ENCODE results near the gene IGSF3. TPM values are rescaled to one million over a fixed set of nuclear protein-coding genes. Genes with fewer than 3 reads are reported as not detected.
"Not testable (repeated sequence)": the region's sequence is repeated elsewhere in the genome, so short reads cannot be mapped to it uniquely, and the experiment has no call there.

The IGSF3 gene
- total RNA-seq, 2 donors from 2014 or later = 1.4 to 1.6 TPM

DNA sequence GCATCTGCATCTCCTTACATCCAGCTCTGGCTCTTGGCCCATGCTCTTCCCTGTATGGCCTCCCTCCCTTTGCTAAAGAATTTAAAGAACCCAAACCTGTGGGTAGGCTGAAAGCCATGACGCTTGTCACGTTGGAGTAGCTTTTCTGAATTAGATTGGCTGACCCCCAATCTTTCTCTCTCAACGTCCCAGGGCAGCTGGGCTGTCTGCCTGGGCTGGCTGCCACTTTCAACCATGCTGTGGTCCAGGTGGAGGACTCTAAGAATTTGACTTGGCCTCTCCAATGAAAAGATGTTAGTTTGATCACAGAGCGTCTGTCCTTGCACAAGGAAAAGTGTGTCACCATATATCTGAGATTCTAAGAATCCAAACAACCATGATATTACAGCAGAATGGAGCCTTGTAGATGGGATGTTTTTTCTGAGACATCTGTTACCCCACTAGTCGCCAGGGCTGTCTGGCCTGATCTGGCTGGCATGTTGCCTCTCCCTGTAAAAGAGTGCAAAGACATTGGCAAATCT is 6.5 kb upstream of the IGSF3 start:
- DNase-seq (ENCODE audit: low spot score in 2 of 2) = no peak
- H3K27ac Mint-ChIP-seq = no peak overlapping the region
- ATAC-seq = no peak
- H3K9me3 Mint-ChIP-seq = no peaks in the 10 kb centered on the region
- no peaks in the 10 kb centered on the region for H3K36me3 Mint-ChIP-seq

DNA sequence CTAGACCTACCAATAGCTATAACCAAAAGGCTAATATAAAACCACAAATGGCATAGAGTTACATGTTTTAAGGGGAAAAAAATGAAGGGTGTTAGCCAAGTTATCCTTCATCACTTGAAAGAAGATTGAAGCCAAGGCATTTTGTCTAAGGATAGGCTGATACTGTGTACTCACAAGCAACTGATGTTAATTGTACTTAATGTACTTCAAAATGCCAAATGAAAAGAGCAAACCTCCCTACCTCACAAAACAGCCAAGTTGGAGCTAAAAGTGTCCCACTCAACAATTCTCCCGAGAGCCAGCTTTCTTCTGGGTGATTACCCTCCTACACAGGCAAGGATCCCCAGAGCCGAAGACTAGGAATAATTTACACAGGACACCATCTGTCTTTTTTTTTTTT is 4.4 kb upstream of the IGSF3 start:
- Mint-ChIP-seq H3K36me3 (no peaks in the 10 kb centered on the region), H3K27ac (no peak overlapping the region), H3K9me3 (no peaks in the 10 kb centered on the region)
- ATAC-seq (no peak), DNase-seq (ENCODE audit: low spot score in 2 of 2) (no peak)

DNA sequence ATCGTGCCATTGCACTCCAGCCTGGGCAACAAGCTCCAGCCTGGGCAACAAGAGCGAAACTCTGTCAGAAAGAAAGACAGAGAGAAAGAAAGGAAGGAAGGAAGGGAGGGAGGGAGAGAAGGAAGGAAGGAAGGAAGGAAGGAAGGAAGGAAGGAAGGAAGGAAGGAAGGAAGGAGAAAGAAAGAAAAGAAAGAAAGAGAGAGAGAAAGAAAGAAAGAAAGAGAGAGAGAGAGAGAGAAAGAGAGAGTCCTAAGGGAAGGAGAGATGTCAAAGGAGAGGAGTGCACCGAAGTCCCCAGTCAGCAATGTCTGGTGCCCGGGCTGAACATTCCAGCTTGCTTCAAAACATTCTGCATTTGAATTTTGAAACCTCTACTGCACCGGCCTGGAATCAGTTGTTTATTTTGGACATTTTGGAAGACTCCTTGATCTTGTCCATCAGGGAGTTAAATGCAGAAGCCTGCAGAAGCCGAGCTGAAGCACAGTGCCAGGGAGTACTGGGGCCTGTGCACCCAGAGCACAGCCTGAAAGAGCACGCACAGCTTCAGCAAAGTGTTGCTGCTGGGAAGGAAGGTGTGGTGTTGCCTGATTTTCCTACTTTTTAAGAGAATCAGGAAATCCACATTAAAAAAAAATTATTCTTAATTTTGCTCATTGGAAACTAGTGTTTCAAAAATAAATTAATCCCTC is 3.7 kb upstream of the IGSF3 start:
- Mint-ChIP-seq H3K27ac (no peak overlapping the region), H3K9me3 (no peaks in the 10 kb centered on the region), H3K36me3 (peaks cover 4 to 6% of the 10 kb centered on the region in 2 donors)
- DNase-seq (ENCODE audit: low spot score in 2 of 2) = no peak
- no peak for ATAC-seq

DNA sequence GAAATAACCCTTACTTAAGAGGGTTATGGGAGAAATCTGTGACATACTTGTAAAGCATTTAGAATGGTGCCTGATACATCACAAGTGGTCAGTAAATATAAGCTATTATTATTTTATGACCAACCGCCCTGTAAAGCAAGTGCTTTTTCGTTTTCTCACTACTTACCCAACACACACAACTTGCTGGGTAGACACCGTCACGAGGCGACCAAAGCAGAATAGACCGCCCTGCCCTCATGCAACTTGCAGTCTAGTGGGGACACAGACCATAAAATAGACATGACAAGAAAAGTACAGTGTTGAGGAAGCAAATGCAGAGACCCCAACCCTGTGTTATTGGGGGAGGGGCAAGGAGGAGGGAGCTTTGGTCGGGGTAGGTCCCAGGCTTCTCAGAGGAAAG is 744 bp upstream of the IGSF3 start:
- peaks cover 4 to 14% of the 10 kb centered on the region in 2 donors for H3K36me3 Mint-ChIP-seq
- no peak overlapping the region for H3K27ac Mint-ChIP-seq
- no peak for DNase-seq (ENCODE audit: low spot score in 2 of 2)

DNA sequence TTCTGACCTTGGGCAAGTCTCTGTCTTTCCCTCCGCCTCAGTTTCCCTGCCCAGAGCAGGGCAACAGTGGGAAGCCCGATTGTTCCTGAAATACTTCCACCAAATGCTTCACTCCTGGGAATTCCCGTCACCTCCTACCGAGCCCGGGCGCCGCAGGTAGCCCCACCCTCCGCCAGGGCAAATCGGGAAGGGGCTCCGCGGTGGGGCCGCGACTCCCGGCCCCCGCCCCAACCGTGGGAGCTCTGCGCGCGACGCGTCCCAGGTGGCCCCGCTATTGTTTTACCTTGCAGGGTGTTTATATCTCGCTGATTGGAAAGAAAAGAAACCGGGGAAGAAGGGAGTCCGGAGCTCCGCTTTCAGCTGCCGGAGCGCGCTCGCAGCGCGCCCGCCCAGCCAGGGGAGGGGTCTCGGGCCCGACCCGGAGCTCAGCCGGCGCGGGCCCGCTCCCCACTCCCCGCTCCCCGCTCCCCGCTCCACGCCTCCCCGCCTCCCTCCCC is 407 bp downstream of the IGSF3 start:
- Mint-ChIP-seq H3K27ac (no peak overlapping the region), H3K36me3 (peaks cover 4 to 14% of the 10 kb centered on the region in 2 donors), H3K9me3 (no peaks in the 10 kb centered on the region)
- ATAC-seq = no peak
- DNase-seq (ENCODE audit: low spot score in 2 of 2) = no peak

More for the DNA sequence above, 744 bp upstream of the IGSF3 start:
- ATAC-seq = no peak
- H3K9me3 Mint-ChIP-seq = no peaks in the 10 kb centered on the region

DNA sequence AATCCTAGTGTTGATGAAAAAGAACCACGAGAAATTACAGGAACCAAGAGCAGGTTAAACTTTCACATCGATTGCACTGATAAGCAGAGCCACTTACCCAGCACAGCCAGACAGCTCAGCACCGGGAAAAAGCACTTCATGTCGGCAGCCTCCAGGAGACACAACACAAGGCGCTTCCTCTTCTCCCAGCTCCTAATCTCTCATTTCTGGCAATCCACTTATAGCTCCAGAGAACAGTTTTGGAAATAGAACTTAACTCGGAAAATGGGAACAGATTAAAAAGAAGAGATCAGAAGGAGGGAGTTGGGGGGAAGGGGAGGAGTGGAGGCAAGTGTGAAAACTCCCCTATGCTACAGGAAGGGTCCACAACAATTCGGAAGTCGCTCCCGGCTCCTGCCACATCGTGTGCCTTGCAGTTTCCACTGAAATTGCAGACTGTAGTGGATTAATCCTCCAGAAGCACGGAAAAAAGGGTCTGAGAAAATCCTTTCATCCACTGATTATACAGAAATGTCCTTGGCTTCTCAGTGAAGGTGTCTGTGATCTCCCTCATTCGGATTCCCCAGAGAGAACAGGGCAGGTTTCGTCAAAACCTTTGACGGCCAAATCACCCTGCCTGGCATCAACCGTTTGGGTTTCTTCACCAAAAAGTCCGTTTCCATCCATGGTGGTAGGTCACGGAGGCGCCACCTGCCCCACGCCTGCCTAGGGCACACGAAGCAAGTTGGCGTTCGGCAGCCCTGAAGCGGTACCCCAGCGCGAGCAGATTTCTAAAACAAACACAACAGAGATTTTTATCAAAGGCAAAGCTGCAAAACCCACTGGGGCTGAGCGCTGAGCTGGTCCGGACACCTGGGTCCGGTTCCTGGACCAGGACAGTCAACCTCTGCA is 1.1 kb downstream of the IGSF3 start:
- ATAC-seq = no peak
- DNase-seq (ENCODE audit: low spot score in 2 of 2) = no peak
- Mint-ChIP-seq H3K36me3 (peaks cover 4 to 14% of the 10 kb centered on the region in 2 donors), H3K9me3 (no peaks in the 10 kb centered on the region), H3K27ac (no peak overlapping the region)

DNA sequence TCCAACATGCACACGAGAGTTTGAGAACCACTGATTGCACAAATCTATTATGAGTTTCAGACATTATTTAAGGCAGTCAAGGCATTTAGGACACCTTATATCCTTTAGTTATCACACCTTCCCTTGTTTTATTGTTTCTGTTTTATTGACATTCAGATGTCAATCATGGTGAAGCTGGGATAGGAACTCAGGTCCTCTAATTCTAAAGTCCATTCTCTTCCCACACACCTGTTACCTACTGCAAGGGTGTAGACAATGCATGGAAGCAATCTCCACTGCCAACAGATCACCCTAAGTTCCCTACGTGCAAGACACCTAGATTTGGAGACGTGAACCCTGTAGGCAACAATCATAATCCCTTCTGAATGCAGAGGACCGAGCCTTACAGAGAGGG is 2.6 kb downstream of the IGSF3 start:
- DNase-seq (ENCODE audit: low spot score in 2 of 2) (no peak), ATAC-seq (no peak)
- peaks cover 4 to 14% of the 10 kb centered on the region in 2 donors for H3K36me3 Mint-ChIP-seq
- no peaks in the 10 kb centered on the region for H3K9me3 Mint-ChIP-seq
- no peak overlapping the region for H3K27ac Mint-ChIP-seq

DNA sequence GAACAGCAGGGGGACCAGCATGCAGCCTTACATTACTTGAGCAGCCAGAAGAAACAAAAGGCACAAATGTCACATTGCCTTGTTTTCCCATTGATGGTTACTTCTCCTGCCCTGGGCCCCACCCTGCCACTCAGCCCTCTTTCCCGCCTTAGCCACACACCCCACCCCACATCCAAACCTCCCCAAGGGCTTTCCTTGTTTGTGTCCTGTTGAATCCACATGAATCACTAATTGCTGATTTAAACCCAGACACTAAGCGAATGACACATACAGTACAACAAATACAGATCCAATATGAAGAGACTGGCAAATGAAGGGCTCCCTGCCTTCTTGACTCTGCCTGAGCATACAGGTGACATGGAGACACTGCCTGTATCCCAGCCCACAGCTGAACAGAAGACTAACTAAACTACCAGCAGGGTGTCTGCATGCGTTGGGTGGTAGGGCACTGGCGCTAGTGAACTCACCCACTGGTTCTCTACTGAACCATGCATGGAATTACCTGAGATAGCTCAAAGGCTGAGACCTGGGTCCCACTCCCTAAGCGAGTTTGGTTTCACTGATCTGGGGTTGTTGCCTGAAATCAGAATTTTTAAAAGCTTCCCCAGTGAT is 3.1 kb downstream of the IGSF3 start:
- Mint-ChIP-seq H3K36me3 (peaks cover 4 to 14% of the 10 kb centered on the region in 2 donors), H3K9me3 (no peaks in the 10 kb centered on the region), H3K27ac (no peak overlapping the region)
- ATAC-seq (no peak), DNase-seq (ENCODE audit: low spot score in 2 of 2) (no peak)

DNA sequence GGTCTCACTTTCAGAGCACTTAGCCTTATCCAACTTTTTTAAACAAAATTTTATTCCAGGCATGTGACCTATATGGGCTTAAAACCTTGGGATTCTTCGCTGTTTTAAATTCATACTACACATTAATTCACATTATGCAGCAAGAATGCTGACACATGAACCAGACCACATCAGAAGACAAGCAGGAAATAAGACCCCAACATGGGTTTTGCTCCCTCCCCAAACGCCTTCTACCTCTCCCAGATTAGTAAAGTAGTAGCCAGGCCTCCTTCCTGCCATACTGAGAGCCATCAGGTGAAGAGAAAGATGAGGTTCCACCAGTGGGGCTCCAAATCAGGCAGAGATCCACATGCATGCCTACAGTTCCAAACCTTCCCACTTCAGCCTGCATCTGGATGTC is 3.7 kb downstream of the IGSF3 start:
- Mint-ChIP-seq H3K36me3 (peaks cover 4 to 14% of the 10 kb centered on the region in 2 donors), H3K9me3 (no peaks in the 10 kb centered on the region), H3K27ac (no peak overlapping the region)
- no peak for DNase-seq (ENCODE audit: low spot score in 2 of 2)
- ATAC-seq = no peak

DNA sequence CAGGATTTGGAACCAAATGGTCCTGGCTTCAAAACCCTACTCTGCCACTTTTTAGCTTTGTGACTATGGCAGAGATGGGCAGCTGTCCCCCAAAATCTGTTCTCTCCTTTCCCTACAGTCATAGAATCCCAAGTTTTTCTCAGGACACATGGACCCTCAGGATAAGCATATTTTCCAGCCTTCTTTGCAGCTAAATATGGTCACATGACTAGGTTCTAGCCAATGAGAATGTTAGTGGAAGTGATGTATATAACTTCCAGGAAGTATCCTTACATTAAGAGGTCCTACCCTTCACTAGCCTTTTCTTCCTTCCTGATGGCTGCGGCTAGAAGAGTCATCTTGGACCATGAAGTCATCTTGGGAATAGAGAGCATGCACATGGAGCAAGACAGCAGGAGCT is 5.9 kb downstream of the IGSF3 start:
- no peak for ATAC-seq
- H3K27ac Mint-ChIP-seq = no peak overlapping the region
- no peak for DNase-seq (ENCODE audit: low spot score in 2 of 2)
- H3K36me3 Mint-ChIP-seq = peaks cover 2 to 12% of the 10 kb centered on the region in 2 donors
- no peaks in the 10 kb centered on the region for H3K9me3 Mint-ChIP-seq

DNA sequence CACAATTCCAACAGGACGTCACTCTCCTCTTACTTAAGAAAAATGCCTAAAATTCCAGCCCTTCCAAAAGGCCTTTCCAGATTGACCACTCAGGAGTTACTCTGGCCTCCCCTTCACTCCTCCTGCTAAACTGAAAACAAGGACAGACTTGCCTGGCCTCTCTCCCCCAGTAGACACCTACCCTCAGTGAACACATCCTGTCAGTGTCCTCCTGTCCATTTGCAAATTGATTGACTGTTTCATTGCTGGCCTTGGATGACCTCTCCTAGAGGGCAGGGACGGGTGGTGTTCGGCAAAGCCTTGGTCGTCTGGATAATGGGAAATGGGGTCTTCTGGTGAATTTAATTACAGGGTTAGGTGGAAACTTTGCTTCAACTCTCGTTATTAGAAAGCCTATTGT is 8.9 kb downstream of the IGSF3 start:
- DNase-seq (ENCODE audit: low spot score in 2 of 2); H3K27ac Mint-ChIP-seq; ATAC-seq; H3K36me3 Mint-ChIP-seq; H3K9me3 Mint-ChIP-seq: not testable (repeated sequence)

DNA sequence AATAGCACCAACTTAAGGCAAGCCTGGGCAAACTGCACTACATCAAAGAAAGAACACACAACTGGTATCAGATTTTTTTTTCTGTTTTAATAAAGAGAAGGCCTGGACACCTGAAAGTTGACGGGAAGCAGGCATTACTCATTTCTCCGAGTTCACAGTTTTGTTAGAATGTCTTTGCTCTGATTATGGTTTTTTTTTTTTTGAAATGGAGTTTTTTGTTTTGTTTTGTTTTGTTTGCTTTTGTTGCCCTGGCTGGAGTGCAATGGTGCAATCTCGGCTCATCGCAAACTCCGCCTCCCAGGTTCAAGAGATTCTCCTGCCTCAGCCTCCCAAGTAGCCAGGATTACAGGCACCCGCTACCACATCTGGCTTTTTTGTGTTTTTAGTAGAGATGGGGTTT is 9.7 kb downstream of the IGSF3 start:
- H3K27ac Mint-ChIP-seq; H3K36me3 Mint-ChIP-seq; H3K9me3 Mint-ChIP-seq; DNase-seq (ENCODE audit: low spot score in 2 of 2); ATAC-seq: not testable (repeated sequence)

DNA sequence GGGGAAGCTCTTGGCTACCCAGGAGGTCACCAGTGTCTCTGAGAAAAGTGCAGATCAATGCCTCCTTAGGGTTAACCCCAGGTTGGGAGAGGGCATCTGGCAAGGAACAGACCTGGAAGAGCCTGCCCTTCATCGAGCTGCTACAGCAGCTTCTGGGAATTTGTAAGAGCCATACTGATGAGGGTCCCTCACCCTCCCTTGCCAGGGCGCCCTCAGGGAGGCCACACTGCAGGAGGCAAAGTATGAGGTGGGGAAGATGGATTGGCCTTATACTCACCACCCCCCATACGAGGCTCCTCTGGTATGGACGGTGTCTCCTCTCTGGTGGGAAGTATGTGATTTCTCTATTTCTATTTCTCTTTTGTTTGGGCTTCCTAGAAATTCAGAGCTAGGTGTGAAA is 13.2 kb downstream of the IGSF3 start:
- Mint-ChIP-seq H3K9me3 (no peaks in the 10 kb centered on the region), H3K36me3 (no peaks in the 10 kb centered on the region), H3K27ac (no peak overlapping the region)
- ATAC-seq (no peak), DNase-seq (ENCODE audit: low spot score in 2 of 2) (no peak)

DNA sequence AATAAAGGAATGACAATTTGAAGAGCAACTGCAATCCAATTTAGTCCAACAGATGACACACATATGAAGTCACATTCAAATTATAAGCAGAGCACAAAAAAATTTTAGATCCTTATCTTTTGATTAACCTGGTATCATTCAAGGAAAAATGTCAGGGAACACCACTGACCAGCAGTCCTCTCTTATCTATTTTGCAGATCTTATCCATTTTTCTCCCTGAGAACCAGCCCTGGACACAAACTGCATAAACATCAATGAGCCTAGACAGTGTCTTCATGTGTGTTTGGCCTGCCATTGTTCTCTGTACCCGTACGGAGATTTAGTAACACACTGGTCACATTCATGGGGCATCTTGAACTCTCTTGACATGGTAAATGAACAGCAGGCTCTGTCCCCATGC is 14.9 kb downstream of the IGSF3 start:
- H3K9me3 Mint-ChIP-seq; ATAC-seq; H3K36me3 Mint-ChIP-seq; DNase-seq (ENCODE audit: low spot score in 2 of 2); H3K27ac Mint-ChIP-seq: not testable (repeated sequence)

DNA sequence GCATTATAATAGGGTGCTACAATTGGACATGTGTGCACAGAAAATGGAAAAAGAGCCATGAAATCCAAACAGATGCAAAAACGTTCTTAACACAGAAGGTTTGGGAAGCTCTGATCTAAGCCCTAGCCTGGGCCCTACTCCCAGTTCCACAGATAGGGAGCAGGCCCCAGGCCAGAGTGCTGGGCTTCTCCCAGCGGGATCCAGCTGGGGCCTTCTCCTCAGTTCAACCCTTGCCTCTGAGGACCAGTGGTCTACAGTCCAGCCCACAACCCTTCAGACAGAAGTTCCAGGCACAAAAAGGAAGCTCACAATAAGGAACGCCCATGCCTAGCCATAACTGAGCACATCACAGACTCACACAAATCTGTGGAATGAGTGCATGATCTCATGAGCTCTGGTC is 16.8 kb downstream of the IGSF3 start:
- not testable (repeated sequence) for H3K36me3 Mint-ChIP-seq; H3K9me3 Mint-ChIP-seq; ATAC-seq; DNase-seq (ENCODE audit: low spot score in 2 of 2); H3K27ac Mint-ChIP-seq

DNA sequence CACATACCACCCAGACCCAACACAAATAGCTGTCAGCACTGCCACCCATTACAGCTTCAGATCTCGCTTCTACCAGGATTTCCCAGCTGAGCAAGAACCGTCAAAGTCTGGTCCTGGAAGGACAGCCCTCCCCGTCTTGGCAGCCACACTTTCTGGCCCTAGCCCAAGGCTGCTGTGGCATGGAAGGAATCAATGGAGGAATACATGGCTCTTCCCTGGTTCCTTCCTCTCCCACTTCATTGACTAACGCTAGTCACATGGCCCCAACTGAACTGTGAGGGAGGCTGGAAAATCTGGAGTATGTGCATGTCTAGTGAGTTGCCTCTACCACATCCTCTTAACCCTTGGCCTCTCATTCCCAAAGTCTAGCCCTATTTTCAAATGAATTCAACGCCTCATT is 18.5 kb downstream of the IGSF3 start:
- H3K27ac Mint-ChIP-seq; H3K9me3 Mint-ChIP-seq; H3K36me3 Mint-ChIP-seq; ATAC-seq; DNase-seq (ENCODE audit: low spot score in 2 of 2): not testable (repeated sequence)

DNA sequence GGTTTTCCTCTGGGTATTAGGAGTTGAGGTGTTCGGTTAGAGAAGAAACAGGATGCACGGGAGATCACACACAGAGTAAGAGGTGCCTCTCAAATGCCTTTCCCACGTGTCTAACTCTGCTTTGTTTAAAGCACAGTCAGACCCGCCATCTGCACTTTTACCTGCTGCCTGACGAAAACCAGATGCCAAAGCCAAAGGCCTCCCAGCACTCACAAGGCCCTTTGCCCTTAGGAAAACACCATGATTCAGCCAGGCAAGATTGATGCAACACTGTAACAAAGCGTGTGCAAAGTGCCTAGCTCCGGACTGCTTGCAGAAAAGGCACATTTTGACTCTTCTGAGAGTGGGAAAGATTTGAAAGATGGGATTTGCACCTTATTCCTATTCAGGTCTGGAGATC is 19.2 kb downstream of the IGSF3 start:
- not testable (repeated sequence) for H3K36me3 Mint-ChIP-seq; H3K9me3 Mint-ChIP-seq; H3K27ac Mint-ChIP-seq; ATAC-seq; DNase-seq (ENCODE audit: low spot score in 2 of 2)

Measured in activated naive CD4-positive, alpha-beta T cell treated with anti-CD3 and anti-CD28 coated beads, Interleukin-2, amount 50 U/mL, for 72 hours (primary cell).